ENCODE measurements around the gene COMMD8. TPM values are rescaled to one million over a fixed set of nuclear protein-coding genes. Genes with fewer than 3 reads are reported as not detected.

COMMD8 gene
- total RNA-seq (2022) (13.5 and 13.7 TPM in 2 replicates), Bru-seq, nascent RNA (percentile 61 among the genes with signal in this experiment), BruChase-seq, experiment 1, labeled RNA remaining after a 6-hour chase (percentile 71 among the genes with signal in this experiment), BruChase-seq, experiment 2, labeled RNA remaining after a 2-hour chase (percentile 54 among the genes with signal in this experiment)
- long read RNA-seq, transcript COMMD8-201 (5 exons, 1,469 nt) = major isoform, 69 of 74 reads
- long read RNA-seq, partial matches to known transcripts = 2 of 74 reads
- long read RNA-seq, other reads (novel, unspliced or antisense) = 3 of 74 reads

DNA sequence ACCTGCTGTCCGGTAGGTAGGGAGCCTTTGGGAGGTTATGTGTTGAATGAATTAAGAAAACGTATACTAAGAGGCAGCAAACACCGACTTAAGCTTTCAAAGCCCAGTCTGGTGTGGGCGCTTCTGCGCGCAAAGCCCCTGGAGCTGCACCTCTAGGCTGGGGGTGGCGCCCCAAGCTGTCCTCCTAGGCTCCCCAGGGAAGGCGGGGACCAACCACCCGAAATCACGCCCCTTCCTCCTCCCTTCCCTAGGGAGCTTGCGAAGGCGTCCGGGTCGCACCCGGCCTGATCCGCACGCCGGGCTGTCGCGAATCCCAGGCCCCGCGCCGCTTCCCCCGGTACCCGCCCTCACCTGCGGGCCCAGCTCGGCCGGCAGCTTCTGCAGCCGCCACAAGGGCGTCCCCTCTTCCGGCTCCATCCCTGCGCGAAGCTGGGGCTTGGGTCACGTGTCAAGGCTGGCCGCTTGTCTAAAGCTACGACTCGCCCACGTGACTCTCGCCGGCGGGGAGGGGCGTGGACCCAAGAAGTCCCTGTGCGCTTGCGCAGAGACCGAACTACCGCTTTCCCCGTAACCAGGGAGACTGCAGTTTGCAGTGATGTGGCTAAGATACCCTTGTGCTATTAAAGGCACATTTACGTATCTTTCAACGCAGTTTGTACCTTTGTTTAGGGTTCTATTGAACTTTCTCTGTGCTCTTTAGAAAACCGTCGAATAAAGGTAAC lies at the start of gene COMMD8:
COMMD8 (minus strand) TSS at position 468 of the 722 bp plus-strand sequence; CDS start at position 417, 51 bp downstream.
- CTCF ChIA-PET = interaction anchor here (0.7 to 1.5 kb wide), 3 partner anchors 8 to 193 kb away, joined by 3 to 12 read pairs (median 3); partner anchors contain the start of gene ATP10D
- Mint-ChIP-seq H3K4me1 (ENCODE audit: low read depth, unreplicated experiment) (peaks cover 19% of the 10 kb centered on the region), H3K27ac (ENCODE audit: unreplicated experiment) (peak within 1 kb of the TSS; percentile 33), H3K9me3 (ENCODE audit: low read depth, unreplicated experiment) (no peaks in the 10 kb centered on the region), H3K36me3 (ENCODE audit: insufficient read depth, unreplicated experiment) (peaks cover 11% of the 10 kb centered on the region), H3K4me3 (ENCODE audit: low read depth, unreplicated experiment) (peak within 1 kb of the TSS; percentile 84), H3K27me3 (ENCODE audit: unreplicated experiment) (no peaks in the 10 kb centered on the region)
- no peak for TF ChIP-seq CTCF (IDR thresholded peaks at IDR 0.05; ENCODE audit: unreplicated experiment)
- intact Hi-C loops (cut with micrococcal nuclease; ENCODE audit: unreplicated experiment) = no loop called here
- BruUV-seq (replicated peaks) = no TSS peak
- peak; percentile 92 for DNase-seq

- BruUV-seq (replicated peaks) = no TSS peak
- CTCF ChIA-PET = interaction anchor here (0.8 kb wide), 1 partner anchor 247 kb away, joined by 3 read pairs; no protein-coding TSS in a partner anchor
- no peak for TF ChIP-seq CTCF (IDR thresholded peaks at IDR 0.05; ENCODE audit: unreplicated experiment)
- H3K36me3 Mint-ChIP-seq (ENCODE audit: insufficient read depth, unreplicated experiment) = no peaks in the 10 kb centered on the region
- H3K27ac Mint-ChIP-seq (ENCODE audit: unreplicated experiment) = peak overlapping the region; percentile 7
- peaks cover 18% of the 10 kb centered on the region for H3K4me1 Mint-ChIP-seq (ENCODE audit: low read depth, unreplicated experiment)
- H3K27me3 Mint-ChIP-seq (ENCODE audit: unreplicated experiment) = no peaks in the 10 kb centered on the region
- no peak overlapping the region for H3K4me3 Mint-ChIP-seq (ENCODE audit: low read depth, unreplicated experiment)
- intact Hi-C loops (cut with micrococcal nuclease; ENCODE audit: unreplicated experiment) = loop anchor here (2.0 to 5.0 kb wide), 2 partner anchors 20 to 42 kb away; no protein-coding TSS in a partner anchor
- no peaks in the 10 kb centered on the region for H3K9me3 Mint-ChIP-seq (ENCODE audit: low read depth, unreplicated experiment)
- no peak for DNase-seq
These were observed 47.1 kb upstream of the COMMD8 start for GRCh38 chr4:47510506-47511143.

- no TSS peak for BruUV-seq (replicated peaks)
- intact Hi-C loops (cut with micrococcal nuclease; ENCODE audit: unreplicated experiment) = no loop called here
- DNase-seq = no peak
- Mint-ChIP-seq H3K27me3 (ENCODE audit: unreplicated experiment) (no peaks in the 10 kb centered on the region), H3K36me3 (ENCODE audit: insufficient read depth, unreplicated experiment) (no peaks in the 10 kb centered on the region), H3K9me3 (ENCODE audit: low read depth, unreplicated experiment) (no peaks in the 10 kb centered on the region), H3K4me3 (ENCODE audit: low read depth, unreplicated experiment) (no peak overlapping the region), H3K27ac (ENCODE audit: unreplicated experiment) (no peak overlapping the region), H3K4me1 (ENCODE audit: low read depth, unreplicated experiment) (peaks cover 14% of the 10 kb centered on the region)
- TF ChIP-seq CTCF (IDR thresholded peaks at IDR 0.05; ENCODE audit: unreplicated experiment) = no peak
- CTCF ChIA-PET = no interaction called here
These were observed 42.2 kb upstream of the COMMD8 start for GRCh38 chr4:47505666-47506065.

DNA sequence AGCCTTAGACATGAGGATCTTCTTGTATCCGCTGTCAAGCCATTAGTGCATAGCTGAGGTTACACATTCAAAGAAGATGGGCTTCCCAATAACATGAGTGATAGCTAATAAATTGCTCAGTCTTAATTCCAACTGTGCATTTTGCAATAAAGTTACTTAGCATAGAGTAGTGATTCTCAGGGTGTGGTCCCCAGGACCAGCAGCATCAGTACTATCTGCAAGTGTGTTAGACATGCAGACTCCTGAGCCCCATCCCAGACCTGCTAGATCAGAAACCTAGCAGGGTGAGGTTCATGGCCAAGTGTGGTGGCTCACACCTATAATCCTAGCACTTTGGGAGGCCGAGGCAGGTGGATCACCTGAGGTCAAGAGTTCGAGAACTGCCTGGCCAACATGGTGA lies 41.6 kb upstream of the COMMD8 start:
- CTCF ChIA-PET = no interaction called here

More for the DNA sequence above, 41.6 kb upstream of the COMMD8 start:
- H3K4me3 Mint-ChIP-seq (ENCODE audit: low read depth, unreplicated experiment) = no peak overlapping the region
- H3K36me3 Mint-ChIP-seq (ENCODE audit: insufficient read depth, unreplicated experiment) = no peaks in the 10 kb centered on the region
- no peak for DNase-seq
- peaks cover 9% of the 10 kb centered on the region for H3K4me1 Mint-ChIP-seq (ENCODE audit: low read depth, unreplicated experiment)
- no peaks in the 10 kb centered on the region for H3K27me3 Mint-ChIP-seq (ENCODE audit: unreplicated experiment)
- no peak for TF ChIP-seq CTCF (IDR thresholded peaks at IDR 0.05; ENCODE audit: unreplicated experiment)
- intact Hi-C loops (cut with micrococcal nuclease; ENCODE audit: unreplicated experiment) = no loop called here
- BruUV-seq (replicated peaks) = no TSS peak
- H3K27ac Mint-ChIP-seq (ENCODE audit: unreplicated experiment) = no peak overlapping the region
- no peaks in the 10 kb centered on the region for H3K9me3 Mint-ChIP-seq (ENCODE audit: low read depth, unreplicated experiment)
